ENCODE measurements around the gene MECP2. TPM values are rescaled to one million over a fixed set of nuclear protein-coding genes. Genes with fewer than 3 reads are reported as not detected.
"Not testable (repeated sequence)": the region's sequence is repeated elsewhere in the genome, so short reads cannot be mapped to it uniquely, and the experiment has no call there.

Gene MECP2
- total RNA-seq, 1 experiment from 2014 or later = 61.4 TPM

DNA sequence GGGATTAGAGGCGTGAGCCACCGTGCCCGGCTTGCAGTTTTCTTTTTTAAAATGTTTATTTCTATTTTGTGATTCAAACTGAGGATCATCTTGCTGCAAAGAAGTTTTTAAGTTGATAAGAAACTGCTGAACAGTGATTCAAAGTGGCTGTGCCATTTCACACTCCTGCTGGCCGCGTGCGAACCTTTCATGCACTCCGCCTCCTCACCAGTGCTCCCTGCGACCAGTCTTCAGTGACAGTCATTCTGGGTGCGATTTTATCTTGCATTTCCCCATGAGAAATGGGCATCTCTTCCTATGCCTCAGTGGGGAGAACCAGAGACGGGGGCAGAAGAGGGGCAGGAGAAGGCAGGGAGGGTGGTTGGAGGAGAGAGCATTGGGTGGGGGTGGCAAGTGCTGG, 103.5 kb downstream of the MECP2 start:
- no peak for DNase-seq (ENCODE audit: low read depth)

- no peak for DNase-seq (ENCODE audit: low read depth)
Observed at GRCh38 chrX:153993079-153993478, 104.4 kb downstream of the MECP2 start.

GRCh38 chrX:153992180-153992579, 105.3 kb downstream of the MECP2 start:
- DNase-seq (ENCODE audit: low read depth) = no peak

- no peak for DNase-seq (ENCODE audit: low read depth)
Observed at GRCh38 chrX:153991013-153991580, 106.4 kb downstream of the MECP2 start.

- no peak for DNase-seq (ENCODE audit: low read depth)
Observed at GRCh38 chrX:153989973-153990655, 107.4 kb downstream of the MECP2 start.

- no peak for DNase-seq (ENCODE audit: low read depth)
Observed at GRCh38 chrX:153988493-153988892, 109.0 kb downstream of the MECP2 start.

GRCh38 chrX:153984351-153985178, 113.0 kb downstream of the MECP2 start:
- DNase-seq (ENCODE audit: low read depth) = no peak

DNA sequence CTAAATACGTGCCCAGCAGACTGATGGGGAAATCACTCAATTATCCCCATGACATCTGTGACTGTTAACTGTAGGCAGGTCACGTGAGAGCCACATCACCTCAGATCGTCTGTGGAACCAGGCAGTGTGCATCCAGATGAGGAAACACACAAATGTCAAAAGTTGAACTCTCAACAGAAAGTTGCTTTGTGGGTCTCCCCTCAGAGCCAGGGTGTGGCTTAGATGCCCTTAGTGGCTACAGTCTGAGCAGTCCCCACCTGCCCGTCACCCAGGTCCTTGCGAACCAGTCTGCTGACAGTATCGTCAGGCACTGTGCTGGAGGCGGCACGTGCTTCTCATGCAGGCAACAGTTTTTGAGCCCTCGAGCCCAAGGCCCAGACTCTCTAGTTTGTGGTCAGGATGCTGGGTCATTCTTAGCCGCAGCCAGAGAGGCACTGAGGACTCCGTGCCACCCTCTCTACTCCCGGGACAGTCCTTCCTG, 114.2 kb downstream of the MECP2 start:
- no peak for DNase-seq (ENCODE audit: low read depth)

- DNase-seq (ENCODE audit: low read depth) = no peak
Observed at GRCh38 chrX:153981771-153982533, 115.6 kb downstream of the MECP2 start.

DNA sequence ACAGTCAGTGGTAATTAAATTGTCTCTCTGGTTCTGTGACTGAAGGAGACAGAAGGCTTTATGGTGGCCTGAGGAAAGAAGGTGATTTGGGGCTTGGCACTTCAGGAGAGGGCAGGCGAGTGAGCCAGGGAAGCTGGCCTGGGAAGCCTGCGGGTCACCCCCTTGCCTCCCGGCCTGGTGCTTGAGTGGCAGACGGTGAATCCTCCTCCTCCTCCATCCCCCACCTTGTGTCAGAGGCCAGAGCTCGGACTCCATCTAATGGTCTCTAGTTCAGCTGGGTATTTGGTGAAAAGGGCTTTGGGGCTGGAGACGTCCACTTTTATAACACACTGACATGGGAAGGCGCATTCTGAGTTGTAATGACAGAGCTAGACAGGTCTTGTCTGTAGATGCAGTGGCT, 116.3 kb downstream of the MECP2 start:
- DNase-seq (ENCODE audit: low read depth) = no peak

DNA sequence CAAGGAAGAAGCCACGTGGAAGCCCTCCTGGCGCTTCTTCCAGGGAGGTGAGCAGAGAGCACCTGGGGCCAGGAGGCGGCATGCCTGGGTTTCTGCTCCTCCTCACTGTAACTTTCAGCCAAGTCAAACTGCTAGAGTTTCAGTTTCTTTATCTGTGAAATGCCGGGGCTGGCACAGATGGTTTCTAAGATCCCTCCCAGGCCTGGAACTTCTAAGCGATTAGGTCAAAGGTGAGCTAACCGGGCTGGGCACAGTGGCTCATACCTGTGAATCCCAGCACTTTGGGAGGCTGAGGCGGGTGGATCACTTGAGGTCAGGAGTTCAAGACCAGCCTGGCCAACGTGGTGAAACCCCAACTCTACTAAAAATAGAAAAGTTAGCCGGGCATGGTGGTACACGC, 117.1 kb downstream of the MECP2 start:
- DNase-seq (ENCODE audit: low read depth) = not testable (repeated sequence)

- no peak for DNase-seq (ENCODE audit: low read depth)
Observed at GRCh38 chrX:153974726-153975286, 122.7 kb downstream of the MECP2 start.

DNA sequence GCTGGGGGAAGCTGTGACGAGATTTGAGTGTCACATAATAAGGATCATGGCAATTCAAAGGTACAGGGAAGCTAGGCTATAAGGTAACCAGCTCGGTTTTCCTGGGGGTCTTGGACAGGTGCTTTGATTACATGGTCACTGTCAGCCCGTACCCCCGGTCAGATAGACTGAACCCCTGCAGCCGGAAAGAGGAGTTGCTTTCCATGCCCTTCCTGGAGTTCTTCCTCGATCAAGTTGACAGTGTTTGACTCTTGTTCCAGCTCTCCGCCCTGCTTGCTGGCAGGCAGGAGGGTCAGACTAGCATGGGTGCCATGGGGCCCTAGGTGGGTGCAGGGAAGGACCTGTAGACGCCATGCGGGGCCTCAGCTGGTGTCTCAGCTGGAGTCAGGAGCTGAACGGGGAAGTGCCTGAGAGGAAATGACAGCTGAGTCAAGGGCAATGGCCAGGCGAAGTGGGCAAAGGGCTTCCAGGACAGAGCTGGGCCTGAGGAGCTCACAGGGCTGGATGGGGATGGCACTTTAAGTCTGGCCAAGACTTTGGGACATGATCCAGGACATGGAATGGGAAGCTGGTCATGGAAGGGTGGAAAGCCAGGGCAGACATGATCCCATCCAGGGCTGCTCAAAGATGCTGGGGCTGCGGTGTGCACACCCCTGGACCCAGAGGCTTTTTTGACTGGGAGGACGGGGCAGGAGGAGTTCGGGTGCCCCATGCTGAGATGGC, 123.4 kb downstream of the MECP2 start:
- no peak for DNase-seq (ENCODE audit: low read depth)

- DNase-seq (ENCODE audit: low read depth) = no peak
Observed at GRCh38 chrX:153973127-153974002, 124.2 kb downstream of the MECP2 start.

GRCh38 chrX:153972368-153973126, 125.0 kb downstream of the MECP2 start, which contains the start of gene TMEM187:
TMEM187 (plus strand) TSS chrX:153972754; CDS start chrX:153982063, 9,309 bp downstream.
- peak; percentile 93 for DNase-seq (ENCODE audit: low read depth)
